Caco-2 (cell line): ENCODE data around the gene SEPTIN7. TPM values are rescaled to one million over a fixed set of nuclear protein-coding genes. Genes with fewer than 3 reads are reported as not detected.

Experiments used
- BruUV-seq: library from RNA; stranded (reverse); fragments of 400-500 nt; replicated peaks from 2 replicates; lab custom pipeline; 2021; lab: Mats Ljungman, UMichigan
- CTCF ChIA-PET: fragments of 300-600 bp; sonication (Branson Sonifier 250); formaldehyde crosslinking; loops from one replicate; lab custom pipeline; 2022; ENCODE audit warnings: antibody characterized with exemption; lab: Charles Lee
- POLR2A ChIA-PET: fragments of 300-600 bp; sonication (Branson Sonifier 250); formaldehyde crosslinking; loops from one replicate; lab custom pipeline; 2022; ENCODE audit warnings: antibody characterized with exemption; lab: Charles Lee
- DNase-seq, 2 experiments: peaks; one replicate each; pipeline versions ENCODE4 v3.0.0 to v3.0.0-alpha.2; 2020 to 2022
- H3K27me3 ChIP-seq: replicated peaks from 2 replicates; pipeline ENCODE4 v1.6.0; 2011; ENCODE audit warnings: low read length; ENCODE audit not compliant: control insufficient read depth, insufficient read depth
- H3K36me3 ChIP-seq: 2 replicates; pipeline ENCODE4 v1.5.1; 2011; ENCODE audit warnings: low read length; ENCODE audit not compliant: control insufficient read depth, insufficient read depth
- H3K4me1 ChIP-seq: fragments of 250-450 bp; sonication (Bioruptor Pico); 2 replicates; pipeline ENCODE4 v1.5.1; 2020; ENCODE audit warnings: mild to moderate bottlenecking
- H3K4me3 ChIP-seq: 2 replicates; pipeline ENCODE4 v1.5.1; 2011; ENCODE audit warnings: low read depth, mild to moderate bottlenecking, control low read depth, low read length
- H3K9me3 ChIP-seq: fragments of 250-450 bp; sonication (Bioruptor Pico); 2 replicates; pipeline ENCODE4 v1.5.1; 2020; ENCODE audit warnings: mild to moderate bottlenecking, moderate library complexity
- H3K27ac Mint-ChIP-seq: one replicate; pipeline ENCODE4 v1.8.0; 2022; ENCODE audit warnings: mixed read lengths; ENCODE audit not compliant: unreplicated experiment
- H3K27me3 Mint-ChIP-seq: one replicate; pipeline ENCODE4 v1.8.0; 2022; ENCODE audit warnings: mixed read lengths; ENCODE audit not compliant: insufficient read depth, unreplicated experiment
- H3K36me3 Mint-ChIP-seq: one replicate; pipeline ENCODE4 v1.8.0; 2022; ENCODE audit warnings: mild to moderate bottlenecking, mixed read lengths; ENCODE audit not compliant: insufficient read depth, unreplicated experiment
- H3K4me1 Mint-ChIP-seq: one replicate; pipeline ENCODE4 v1.8.0; 2022; ENCODE audit warnings: low read depth, mixed read lengths; ENCODE audit not compliant: unreplicated experiment
- H3K4me3 Mint-ChIP-seq: one replicate; pipeline ENCODE4 v1.8.0; 2022; ENCODE audit warnings: mild to moderate bottlenecking, moderate library complexity, mixed read lengths; ENCODE audit not compliant: unreplicated experiment
- H3K9me3 Mint-ChIP-seq: one replicate; pipeline ENCODE4 v1.8.0; 2022; ENCODE audit warnings: mixed read lengths; ENCODE audit not compliant: unreplicated experiment
- intact Hi-C: fragments of 100-400 bp; cut with micrococcal nuclease; formaldehyde crosslinking; loops from one replicate; pipeline ENCODE4 v1.10.0; 2022; ENCODE audit not compliant: unreplicated experiment
- total RNA-seq: library from RNA; stranded (reverse); gene quantifications from 2 replicates; pipeline ENCODE4 v1.2.3, GENCODE V29; 2022
- TF ChIP-seq, protein P1 (sequence below), 2 experiments: fragments of 200-600 bp in 1 of 2; IDR thresholded peaks; 1 replicate in 1 of 2; 2 replicates in 1 of 2; pipeline versions ENCODE4 v1.5.1 to v1.8.0; 2011 to 2022; ENCODE audit warnings: antibody characterized with exemption in 1 of 2, control low read depth in 1 of 2, inconsistent platforms in 1 of 2, low read depth in 1 of 2, low read length in 1 of 2, mild to moderate bottlenecking in 1 of 2, moderate library complexity in 1 of 2; ENCODE audit not compliant: insufficient read depth in 1 of 2, severe bottlenecking in 1 of 2, unreplicated experiment in 1 of 2

The SEPTIN7 gene
- total RNA-seq, 1 experiment from 2014 or later: 224 TPM

DNA sequence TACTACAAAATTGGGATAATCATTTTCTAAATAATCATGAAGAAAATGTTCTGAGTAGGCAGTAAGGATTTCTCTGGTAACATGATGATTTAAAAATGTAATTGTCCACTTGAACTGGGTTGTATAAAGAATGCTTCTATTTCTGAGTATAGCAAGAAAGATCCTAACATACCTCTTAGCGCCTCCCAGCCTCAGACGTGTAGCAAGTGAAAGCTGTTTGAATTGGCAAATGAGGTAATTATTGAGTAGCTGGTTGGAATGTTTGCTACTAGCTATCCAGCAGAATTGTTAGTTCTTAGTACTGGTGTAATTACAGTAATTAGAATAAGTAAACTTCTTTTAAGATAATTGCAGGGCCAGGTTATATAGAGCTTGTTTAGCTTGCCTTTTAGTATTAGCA, 47.9 kb downstream of the SEPTIN7 start:
- TF ChIP-seq, protein P1, sequence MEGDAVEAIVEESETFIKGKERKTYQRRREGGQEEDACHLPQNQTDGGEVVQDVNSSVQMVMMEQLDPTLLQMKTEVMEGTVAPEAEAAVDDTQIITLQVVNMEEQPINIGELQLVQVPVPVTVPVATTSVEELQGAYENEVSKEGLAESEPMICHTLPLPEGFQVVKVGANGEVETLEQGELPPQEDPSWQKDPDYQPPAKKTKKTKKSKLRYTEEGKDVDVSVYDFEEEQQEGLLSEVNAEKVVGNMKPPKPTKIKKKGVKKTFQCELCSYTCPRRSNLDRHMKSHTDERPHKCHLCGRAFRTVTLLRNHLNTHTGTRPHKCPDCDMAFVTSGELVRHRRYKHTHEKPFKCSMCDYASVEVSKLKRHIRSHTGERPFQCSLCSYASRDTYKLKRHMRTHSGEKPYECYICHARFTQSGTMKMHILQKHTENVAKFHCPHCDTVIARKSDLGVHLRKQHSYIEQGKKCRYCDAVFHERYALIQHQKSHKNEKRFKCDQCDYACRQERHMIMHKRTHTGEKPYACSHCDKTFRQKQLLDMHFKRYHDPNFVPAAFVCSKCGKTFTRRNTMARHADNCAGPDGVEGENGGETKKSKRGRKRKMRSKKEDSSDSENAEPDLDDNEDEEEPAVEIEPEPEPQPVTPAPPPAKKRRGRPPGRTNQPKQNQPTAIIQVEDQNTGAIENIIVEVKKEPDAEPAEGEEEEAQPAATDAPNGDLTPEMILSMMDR (IDR thresholded peaks at IDR 0.05; ENCODE audit: insufficient read depth in 1 of 2, low read depth in 1 of 2, low read length in 1 of 2, severe bottlenecking in 1 of 2, unreplicated experiment in 1 of 2): no peak
- H3K4me3 Mint-ChIP-seq: no peak overlapping the region
- Histone ChIP-seq H3K27me3 (no peaks in the 10 kb centered on the region), H3K36me3 (peaks cover 2% of the 10 kb centered on the region), H3K9me3 (no peaks in the 10 kb centered on the region), H3K4me3 (no peak overlapping the region), H3K4me1 (peaks cover 11% of the 10 kb centered on the region)
- POLR2A ChIA-PET: no interaction called here
- H3K27me3 Mint-ChIP-seq: no peaks in the 10 kb centered on the region
- H3K36me3 Mint-ChIP-seq: peaks cover 30% of the 10 kb centered on the region
- DNase-seq: no peak
- H3K9me3 Mint-ChIP-seq: no peaks in the 10 kb centered on the region
- no peak overlapping the region for H3K27ac Mint-ChIP-seq
- no TSS peak for BruUV-seq
- CTCF ChIA-PET: no interaction called here
- H3K4me1 Mint-ChIP-seq: peaks cover 7% of the 10 kb centered on the region
- intact Hi-C loops: no loop called here

DNA sequence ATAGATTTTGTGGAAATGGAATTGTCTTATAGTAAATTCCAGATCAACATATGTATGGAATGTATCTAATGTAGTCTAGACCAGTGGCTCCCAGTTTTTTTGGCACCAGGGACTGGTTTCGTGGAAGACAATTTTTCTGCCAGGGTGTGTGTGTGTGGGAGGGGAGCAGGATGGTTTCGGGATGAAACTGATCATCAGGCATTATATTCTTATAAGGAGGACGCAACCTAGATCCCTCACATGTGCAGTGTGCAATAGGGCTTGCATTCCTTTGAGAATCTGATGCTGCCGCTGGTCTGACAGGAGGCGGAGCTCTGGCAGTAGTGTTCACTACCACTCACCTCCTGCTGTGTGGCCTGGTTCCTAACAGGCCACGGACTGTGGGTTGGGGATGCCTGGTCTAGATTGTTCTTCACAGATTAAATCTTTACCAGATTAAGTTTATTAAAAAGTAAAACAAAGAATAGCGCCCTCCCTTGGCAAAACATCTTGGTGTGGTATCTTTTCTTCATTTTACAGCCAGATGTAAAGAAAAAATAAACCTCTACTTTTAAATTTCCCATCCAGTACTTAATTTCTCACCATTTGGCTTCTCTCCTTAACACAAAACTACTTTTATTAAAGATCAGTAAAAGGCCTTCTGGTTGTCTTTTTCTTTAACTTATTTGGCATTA, 48.4 kb downstream of the SEPTIN7 start:
- H3K4me3 Mint-ChIP-seq: no peak overlapping the region
- Histone ChIP-seq H3K4me1 (peaks cover 11% of the 10 kb centered on the region), H3K9me3 (no peaks in the 10 kb centered on the region), H3K27me3 (no peaks in the 10 kb centered on the region), H3K4me3 (no peak overlapping the region), H3K36me3 (peaks cover 2% of the 10 kb centered on the region)
- ChIA-PET CTCF (interaction anchor here (0.6 kb wide), 1 partner anchor 8 kb away, joined by 3 read pairs; no protein-coding TSS in a partner anchor), POLR2A (no interaction called here)
- TF ChIP-seq, protein P1 (IDR thresholded peaks at IDR 0.05; ENCODE audit: insufficient read depth in 1 of 2, low read depth in 1 of 2, low read length in 1 of 2, severe bottlenecking in 1 of 2, unreplicated experiment in 1 of 2): no peak
- peaks cover 7% of the 10 kb centered on the region for H3K4me1 Mint-ChIP-seq
- peaks cover 30% of the 10 kb centered on the region for H3K36me3 Mint-ChIP-seq
- no TSS peak for BruUV-seq
- no peak overlapping the region for H3K27ac Mint-ChIP-seq
- no peaks in the 10 kb centered on the region for H3K27me3 Mint-ChIP-seq
- no peaks in the 10 kb centered on the region for H3K9me3 Mint-ChIP-seq
- intact Hi-C loops: no loop called here
- peak in 1 of 2 experiments; percentile 20 for DNase-seq

DNA sequence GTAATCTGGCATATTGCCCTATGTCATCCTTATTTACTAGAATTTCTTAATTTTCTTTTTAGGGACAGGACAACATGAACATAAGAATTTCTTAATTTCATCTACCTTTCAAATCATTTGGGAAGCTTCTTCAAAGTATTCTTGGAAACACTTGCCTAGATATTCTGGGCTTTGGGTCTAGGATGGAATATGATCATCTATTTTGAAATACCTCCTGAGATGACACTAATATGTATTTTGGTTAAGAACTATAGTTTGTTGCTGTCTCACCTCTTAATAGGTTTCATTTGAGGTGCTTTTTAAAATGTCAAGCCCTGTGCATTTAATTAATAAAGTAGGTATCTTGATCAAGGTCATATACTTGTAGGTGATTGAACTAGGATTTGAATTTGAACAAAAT, 49.1 kb downstream of the SEPTIN7 start:
- H3K27me3 Mint-ChIP-seq: no peaks in the 10 kb centered on the region
- Histone ChIP-seq H3K27me3 (no peaks in the 10 kb centered on the region), H3K9me3 (no peaks in the 10 kb centered on the region), H3K36me3 (peaks cover 2% of the 10 kb centered on the region), H3K4me3 (no peak overlapping the region), H3K4me1 (peaks cover 11% of the 10 kb centered on the region)
- no peaks in the 10 kb centered on the region for H3K9me3 Mint-ChIP-seq
- H3K36me3 Mint-ChIP-seq: peaks cover 30% of the 10 kb centered on the region
- H3K4me1 Mint-ChIP-seq: peaks cover 7% of the 10 kb centered on the region
- TF ChIP-seq, protein P1 (IDR thresholded peaks at IDR 0.05; ENCODE audit: insufficient read depth in 1 of 2, low read depth in 1 of 2, low read length in 1 of 2, severe bottlenecking in 1 of 2, unreplicated experiment in 1 of 2): no peak
- H3K4me3 Mint-ChIP-seq: no peak overlapping the region
- intact Hi-C loops: no loop called here
- POLR2A ChIA-PET: no interaction called here
- no peak overlapping the region for H3K27ac Mint-ChIP-seq
- CTCF ChIA-PET: interaction anchor here (0.6 kb wide), 1 partner anchor 9 kb away, joined by 3 read pairs; no protein-coding TSS in a partner anchor
- BruUV-seq: no TSS peak
- no peak for DNase-seq

Other genes starting within 250 kb of the SEPTIN7 start
- gene HERPUD2, start 105.9 kb upstream of the SEPTIN7 start, total RNA-seq: 25.2 and 29.6 TPM in 2 replicates